Measurements from ENCODE around the gene ALDH1L2.

- TF ChIP-seq EZH2 (IDR thresholded peaks at IDR 0.05; ENCODE audit: borderline replicate concordance) (no peak), CTCF (IDR thresholded peaks at IDR 0.05; ENCODE audit: poor library complexity) (no peak), EZH2phosphoT487 (IDR thresholded peaks at IDR 0.05; ENCODE audit: low read depth, severe bottlenecking, unreplicated experiment) (no peak)
These were observed 89.9 kb downstream of the ALDH1L2 start for GRCh38 chr12:104994336-104994735.
